Left ventricle myocardium inferior (tissue), 1 donor: Measurements from ENCODE around the gene ANAPC7. TPM values are rescaled to one million over a fixed set of nuclear protein-coding genes. Genes with fewer than 3 reads are reported as not detected.

ENCODE experiments used
- DNase-seq: peaks from one replicate; pipeline ENCODE4 v3.0.0-alpha.2; 2020
- H3K27ac ChIP-seq: fragments of 200-600 bp; replicated peaks from 2 replicates; pipeline ENCODE4 v1.8.0; 2021
- H3K27me3 ChIP-seq: fragments of 200-600 bp; 2 replicates; pipeline ENCODE4 v1.8.0; 2021; ENCODE audit warnings: low read depth
- H3K36me3 ChIP-seq: fragments of 200-600 bp; 2 replicates; pipeline ENCODE4 v1.8.0; 2021
- H3K4me1 ChIP-seq: fragments of 200-600 bp; 2 replicates; pipeline ENCODE4 v1.8.0; 2021
- H3K4me3 ChIP-seq: fragments of 200-600 bp; 2 replicates; pipeline ENCODE4 v1.8.0; 2021; ENCODE audit warnings: mild to moderate bottlenecking, moderate library complexity
- H3K9me3 ChIP-seq: fragments of 200-600 bp; replicated peaks from 2 replicates; pipeline ENCODE4 v1.8.0; 2021
- CTCF ChIP-seq: fragments of 200-600 bp; IDR thresholded peaks from 2 replicates; pipeline ENCODE4 v1.8.0; 2021; ENCODE audit warnings: antibody characterized with exemption, mild to moderate bottlenecking, borderline replicate concordance
- intact Hi-C: fragments of 100-400 bp; cut with micrococcal nuclease; formaldehyde crosslinking; loops from one replicate; pipeline ENCODE4 v1.11.0; 2022
- total RNA-seq: library from RNA; stranded (reverse); fragmentation: NEBNext Ultra II Directional; extraction: Animal tissue kit (Norgen Biotek cat#: 25700); gene quantifications from one replicate; pipeline ENCODE4 v1.2.1, GENCODE V29; 2021
- donor health status: DM: no; HTN: yes; CAD: no; lungs with severe emphysema.

ANAPC7 gene
- total RNA-seq, 1 donor from 2014 or later: 32.0 TPM

DNA sequence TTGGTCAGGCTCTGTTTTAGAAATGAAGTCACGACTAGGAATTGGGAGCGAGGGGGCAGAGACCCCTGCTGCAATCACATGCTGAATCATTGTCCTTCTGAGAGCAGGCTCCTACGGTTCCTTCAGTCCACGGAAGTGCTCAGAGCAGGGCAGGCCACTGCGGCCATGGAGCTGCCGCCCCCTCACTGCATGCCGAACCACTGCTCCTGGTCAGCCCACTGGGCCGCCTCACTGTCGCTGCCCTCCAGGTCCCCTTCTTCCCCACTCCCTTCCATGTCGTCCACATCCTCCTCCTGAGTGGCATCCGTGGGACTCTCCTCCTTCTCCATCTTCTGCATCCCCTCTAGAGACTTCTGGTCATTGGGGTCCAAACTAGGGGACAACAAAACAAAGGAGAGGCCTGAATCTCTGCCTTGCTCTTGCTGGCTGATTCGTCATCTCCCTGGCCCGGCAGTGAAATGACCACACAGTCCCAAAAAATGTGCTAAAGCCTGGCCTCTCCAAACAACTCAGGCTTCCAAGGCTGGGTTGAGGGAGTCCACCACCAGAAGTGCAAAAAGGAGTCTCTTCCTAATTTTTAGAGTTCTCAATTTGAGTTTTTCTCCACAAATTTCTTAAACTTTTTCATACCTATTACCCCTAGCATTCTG, 29.4 kb downstream of the ANAPC7 start:
- TF ChIP-seq CTCF: no peak
- Histone ChIP-seq H3K27ac (peak overlapping the region; percentile 31), H3K4me1 (peaks cover 38% of the 10 kb centered on the region), H3K36me3 (peaks cover 78% of the 10 kb centered on the region), H3K27me3 (no peaks in the 10 kb centered on the region), H3K9me3 (no peaks in the 10 kb centered on the region), H3K4me3 (no peak overlapping the region)
- intact Hi-C loops: no loop called here
- no peak for DNase-seq

DNA sequence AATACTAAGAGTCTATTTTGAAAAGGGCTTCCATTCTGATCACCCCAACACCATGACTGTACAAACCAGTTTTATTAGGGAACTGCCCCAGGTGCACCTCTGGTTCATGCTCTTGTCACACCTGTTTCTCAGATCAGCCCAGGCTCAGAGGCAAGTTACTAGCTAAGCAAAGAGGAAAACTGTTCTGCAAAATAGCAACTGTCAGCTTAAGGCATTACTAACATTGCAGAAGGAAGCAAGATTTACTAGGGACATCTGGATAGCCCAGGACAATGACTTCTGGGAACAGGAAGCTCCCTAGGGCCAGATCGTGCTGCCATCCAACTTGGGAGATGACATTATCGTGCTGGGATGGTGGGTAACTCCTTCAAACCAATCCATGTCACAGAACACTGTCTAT, 30.1 kb downstream of the ANAPC7 start:
- DNase-seq: no peak
- Histone ChIP-seq H3K9me3 (no peaks in the 10 kb centered on the region), H3K4me3 (no peak overlapping the region), H3K4me1 (peaks cover 38% of the 10 kb centered on the region), H3K27ac (peak overlapping the region; percentile 31), H3K36me3 (peaks cover 71% of the 10 kb centered on the region), H3K27me3 (no peaks in the 10 kb centered on the region)
- TF ChIP-seq CTCF: no peak
- intact Hi-C loops: no loop called here

- TF ChIP-seq CTCF: no peak
- peaks cover 67% of the 10 kb centered on the region for H3K36me3 ChIP-seq
- H3K27me3 ChIP-seq: no peaks in the 10 kb centered on the region
- intact Hi-C loops: no loop called here
- H3K4me1 ChIP-seq: peaks cover 38% of the 10 kb centered on the region
- DNase-seq: peak; percentile 52
- H3K27ac ChIP-seq: peak overlapping the region; percentile 31
- H3K4me3 ChIP-seq: no peak overlapping the region
- no peaks in the 10 kb centered on the region for H3K9me3 ChIP-seq
These were observed 30.5 kb downstream of the ANAPC7 start for GRCh38 chr12:110373025-110373424.

DNA sequence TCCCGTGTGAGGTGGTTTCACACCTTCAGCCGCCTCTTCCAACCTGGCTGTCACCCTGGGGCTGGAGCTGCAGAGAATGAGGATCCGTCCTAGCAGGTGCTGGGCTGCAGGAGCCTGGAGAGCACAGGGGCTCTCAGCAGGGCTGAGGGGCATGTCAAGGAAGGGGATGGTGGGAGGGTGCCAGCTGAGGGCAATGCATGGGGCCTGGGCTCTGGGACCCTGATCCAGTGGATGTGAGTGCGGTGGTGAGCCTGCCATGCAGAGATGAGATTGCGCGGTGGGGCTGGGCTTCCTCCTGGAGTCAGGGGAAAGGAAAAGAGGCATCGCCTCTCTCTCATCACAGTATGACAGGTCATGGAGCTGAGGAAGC, 31.5 kb downstream of the ANAPC7 start:
- no peak overlapping the region for H3K27ac ChIP-seq

DNA sequence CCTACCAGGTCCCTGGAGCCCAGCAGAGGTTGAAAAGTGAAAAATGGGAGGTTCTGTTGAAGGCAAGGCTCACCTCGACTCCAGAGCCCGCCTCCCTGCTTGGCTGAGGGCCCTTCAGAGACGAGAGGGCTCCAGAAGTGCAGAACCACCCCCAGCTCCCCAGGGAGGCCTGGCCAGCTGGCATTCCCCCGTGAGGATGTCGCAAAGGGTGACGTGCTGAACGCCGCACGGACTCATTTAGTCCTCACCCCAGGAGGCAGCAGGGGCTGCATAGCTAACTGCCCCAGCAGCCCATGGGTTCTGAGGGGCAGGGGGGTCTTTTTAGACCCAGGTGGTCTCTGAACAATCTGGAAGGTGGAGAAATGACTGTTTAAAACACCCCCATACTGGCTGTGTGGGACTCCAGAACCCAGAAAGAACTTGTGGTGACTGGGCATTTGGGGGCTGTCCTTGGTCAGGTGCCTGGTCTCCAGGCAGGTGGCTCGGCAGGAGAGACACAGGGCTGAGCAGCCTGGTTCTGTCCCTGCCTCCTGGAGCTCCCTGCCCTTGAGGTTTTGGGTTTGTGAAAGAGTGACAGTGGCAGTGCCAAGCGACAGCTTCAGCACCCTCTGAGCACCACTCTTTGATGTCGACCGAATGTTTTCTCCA, 32.0 kb downstream of the ANAPC7 start:
- intact Hi-C loops: no loop called here
- Histone ChIP-seq H3K4me1 (peaks cover 29% of the 10 kb centered on the region), H3K9me3 (no peaks in the 10 kb centered on the region), H3K36me3 (peaks cover 53% of the 10 kb centered on the region), H3K27me3 (no peaks in the 10 kb centered on the region), H3K27ac (no peak overlapping the region), H3K4me3 (no peak overlapping the region)
- TF ChIP-seq CTCF: no peak
- DNase-seq: no peak

More for the DNA sequence above, 31.5 kb downstream of the ANAPC7 start:
- H3K4me3 ChIP-seq: no peak overlapping the region
- intact Hi-C loops: no loop called here
- H3K4me1 ChIP-seq: peaks cover 30% of the 10 kb centered on the region
- no peak for DNase-seq
- no peaks in the 10 kb centered on the region for H3K9me3 ChIP-seq
- peaks cover 58% of the 10 kb centered on the region for H3K36me3 ChIP-seq
- no peak for TF ChIP-seq CTCF
- H3K27me3 ChIP-seq: no peaks in the 10 kb centered on the region
